Nucleus accumbens (tissue), 56 donors: Measurements from ENCODE around the gene NKTR.
A peak's percentile ranks its signal among the peaks of the same experiment; 100 is the strongest.

Source experiments
- DNase-seq, 56 donors: peaks; one replicate each; lab custom pipeline; 2025; lab: John Stamatoyannopoulos, UW

The NKTR gene

GRCh38 chr3:42647821-42648459, 47.5 kb downstream of the NKTR start:
- DNase-seq, result no peak

GRCh38 chr3:42649006-42649405, 48.5 kb downstream of the NKTR start:
- no peak for DNase-seq

GRCh38 chr3:42649783-42650182, 49.3 kb downstream of the NKTR start:
- DNase-seq, result no peak

GRCh38 chr3:42651248-42652091, 51.0 kb downstream of the NKTR start:
- DNase-seq, result peak in 3 of 56 donors; percentile 28 to 47 (median 40)

- no peak for DNase-seq
Observed at GRCh38 chr3:42652251-42652610, 51.7 kb downstream of the NKTR start.

- peak in 14 of 56 donors; percentile 40 to 81 (median 55) for DNase-seq
Observed at GRCh38 chr3:42652611-42653302, 52.3 kb downstream of the NKTR start.

- peak in 5 of 56 donors; percentile 49 to 62 (median 51) for DNase-seq
Observed at GRCh38 chr3:42653303-42653559, 52.7 kb downstream of the NKTR start.

GRCh38 chr3:42653560-42654330, 53.3 kb downstream of the NKTR start, which contains the start of gene ZBTB47:
ZBTB47 (plus strand) TSS chr3:42653697; CDS start chr3:42658356, 4,659 bp downstream.
- peak in 31 of 56 donors; percentile 46 to 76 (median 65) for DNase-seq

GRCh38 chr3:42654331-42655201, 54.1 kb downstream of the NKTR start:
- peak in 42 of 56 donors; percentile 40 to 85 (median 66) for DNase-seq

GRCh38 chr3:42655331-42655888, 54.9 kb downstream of the NKTR start:
- peak in 21 of 56 donors; percentile 32 to 75 (median 56) for DNase-seq

- DNase-seq, result peak in 2 of 56 donors; percentile 26 to 77
Observed at GRCh38 chr3:42655980-42656679, 55.6 kb downstream of the NKTR start.

- DNase-seq, result no peak
Observed at GRCh38 chr3:42656680-42657610, 56.5 kb downstream of the NKTR start.

GRCh38 chr3:42657675-42658074, 57.2 kb downstream of the NKTR start:
- no peak for DNase-seq

- DNase-seq, result peak in 10 of 56 donors; percentile 34 to 61 (median 51)
Observed at GRCh38 chr3:42658091-42658770, 57.7 kb downstream of the NKTR start.

- DNase-seq, result no peak
Observed at GRCh38 chr3:42658771-42659390, 58.4 kb downstream of the NKTR start.

- no peak for DNase-seq
Observed at GRCh38 chr3:42659451-42660130, 59.1 kb downstream of the NKTR start.
